GM19025 (cell line): Measurements from ENCODE around the gene LEAP2.

Source experiments
- ATAC-seq: cut with Tn5 transposase; IDR thresholded peaks from one replicate; pipeline ENCODE4 v1.9.1; 2021; ENCODE audit warnings: mild to moderate bottlenecking, low read depth, moderate library complexity; ENCODE audit not compliant: unreplicated experiment

Gene LEAP2

DNA sequence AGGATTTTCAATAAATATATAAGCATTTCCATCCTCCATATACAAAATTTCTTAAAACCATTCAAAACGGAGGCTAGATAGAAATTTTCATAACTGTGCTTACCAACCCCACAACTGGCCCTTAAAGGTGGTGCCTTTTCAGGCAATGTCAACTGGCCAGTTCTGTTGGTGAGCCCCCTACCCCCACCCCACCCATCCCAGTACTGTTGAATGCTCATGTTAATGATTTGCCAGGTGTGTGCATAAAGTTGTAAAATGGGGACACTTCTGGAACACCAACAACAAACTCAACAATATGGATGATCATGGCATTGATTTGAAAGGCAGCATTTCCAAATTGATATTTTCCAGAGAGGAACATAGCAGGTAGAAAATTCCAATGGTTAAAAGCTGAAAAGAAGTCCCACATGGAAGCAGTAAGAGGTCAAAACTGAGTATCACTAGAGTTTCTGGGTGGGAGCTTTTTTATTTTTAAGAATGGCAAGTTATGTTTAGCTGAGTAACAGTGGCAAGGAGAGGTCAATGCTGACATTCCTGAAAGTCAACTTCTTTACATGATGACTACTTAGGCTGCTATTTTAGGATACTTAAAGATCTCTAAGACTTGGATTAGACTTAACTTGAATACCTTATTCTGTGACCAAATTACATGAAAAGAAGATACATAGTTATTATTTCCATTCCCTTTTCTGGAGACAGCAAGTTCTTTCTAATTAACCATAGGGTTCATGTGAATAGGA is 2.7 kb downstream of the LEAP2 start:
- no peak for ATAC-seq

DNA sequence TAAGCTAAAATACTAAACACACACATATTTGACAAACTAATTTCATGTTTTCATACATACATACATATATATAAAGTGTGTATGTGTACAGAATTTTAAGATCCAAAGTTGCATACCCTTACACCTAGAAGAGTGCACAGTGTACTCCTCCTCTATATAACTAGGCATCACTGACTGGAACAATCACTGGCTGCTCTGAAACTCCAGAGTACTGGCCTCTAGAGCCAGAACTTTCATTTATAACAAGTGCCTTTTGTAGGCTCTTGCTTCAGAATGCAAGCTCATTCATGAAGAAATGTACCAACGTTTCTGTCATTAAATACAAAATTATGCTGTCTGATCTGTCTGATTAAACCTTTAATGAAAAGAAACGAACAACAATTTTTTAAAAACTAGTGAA is 4.0 kb downstream of the LEAP2 start:
- no peak for ATAC-seq

DNA sequence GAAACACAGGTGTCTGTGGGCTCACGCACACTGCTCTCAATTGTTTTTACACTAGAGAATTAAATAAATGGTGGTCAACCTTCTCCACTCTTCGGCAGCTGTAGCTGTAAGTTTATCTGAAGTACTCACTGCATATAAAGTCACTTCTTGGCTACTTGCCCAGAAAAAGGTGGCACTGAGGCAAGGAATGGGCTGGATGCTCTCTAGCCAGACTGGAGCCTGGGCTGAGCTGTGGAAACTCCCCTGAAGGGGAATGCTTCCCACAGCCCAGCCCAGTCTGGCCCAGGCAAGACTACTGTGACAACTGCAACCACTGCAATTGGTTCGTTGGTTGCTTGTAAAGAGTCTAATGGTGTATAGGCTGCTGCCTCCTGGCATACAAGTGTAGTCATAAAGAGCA is 4.5 kb downstream of the LEAP2 start:
- ATAC-seq: no peak

DNA sequence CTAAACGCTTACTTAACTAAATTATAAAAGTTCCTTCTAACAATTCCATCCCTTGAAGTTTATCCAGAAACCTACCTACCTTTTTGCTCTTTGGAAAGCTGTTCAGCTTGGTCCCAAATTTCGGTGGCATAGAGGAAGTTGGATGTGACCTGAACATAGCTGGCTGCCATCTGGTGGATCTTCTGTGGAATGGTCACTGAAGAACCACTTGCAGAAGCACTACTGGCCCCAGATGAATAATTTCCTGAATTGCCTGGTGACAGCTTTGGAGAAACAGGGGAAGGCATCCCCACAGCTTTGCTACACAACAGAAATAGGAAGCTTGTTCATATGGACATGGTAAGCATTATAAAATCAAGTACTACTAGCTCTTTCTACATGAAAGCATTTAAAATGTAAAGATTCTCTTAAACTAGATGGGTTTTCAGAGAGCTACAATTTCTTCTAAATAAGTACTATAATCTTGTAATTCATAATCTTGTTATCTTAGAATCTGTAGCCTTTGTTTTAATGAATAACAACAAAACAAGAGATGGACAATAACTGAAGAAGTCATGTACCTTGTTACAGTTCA is 9.9 kb downstream of the LEAP2 start:
- no peak for ATAC-seq

DNA sequence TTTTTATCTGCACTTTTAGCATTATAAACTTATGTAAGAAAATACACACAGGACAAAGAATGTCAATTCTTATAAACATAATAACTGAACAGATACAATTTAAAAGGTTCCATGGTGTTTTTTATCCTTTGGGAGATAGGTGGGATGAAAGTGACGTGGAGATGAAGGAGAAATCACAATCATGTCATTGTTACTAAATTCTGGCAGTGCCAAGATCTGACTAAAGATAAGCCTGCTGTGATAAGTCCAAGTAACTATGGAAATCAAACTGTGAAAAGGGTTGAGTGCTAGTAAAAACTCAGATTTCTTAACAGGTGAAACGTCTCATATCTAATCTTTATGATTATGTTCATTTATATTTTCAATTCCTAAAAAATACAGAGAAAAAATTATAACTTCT is 11.1 kb downstream of the LEAP2 start:
- no peak for ATAC-seq

DNA sequence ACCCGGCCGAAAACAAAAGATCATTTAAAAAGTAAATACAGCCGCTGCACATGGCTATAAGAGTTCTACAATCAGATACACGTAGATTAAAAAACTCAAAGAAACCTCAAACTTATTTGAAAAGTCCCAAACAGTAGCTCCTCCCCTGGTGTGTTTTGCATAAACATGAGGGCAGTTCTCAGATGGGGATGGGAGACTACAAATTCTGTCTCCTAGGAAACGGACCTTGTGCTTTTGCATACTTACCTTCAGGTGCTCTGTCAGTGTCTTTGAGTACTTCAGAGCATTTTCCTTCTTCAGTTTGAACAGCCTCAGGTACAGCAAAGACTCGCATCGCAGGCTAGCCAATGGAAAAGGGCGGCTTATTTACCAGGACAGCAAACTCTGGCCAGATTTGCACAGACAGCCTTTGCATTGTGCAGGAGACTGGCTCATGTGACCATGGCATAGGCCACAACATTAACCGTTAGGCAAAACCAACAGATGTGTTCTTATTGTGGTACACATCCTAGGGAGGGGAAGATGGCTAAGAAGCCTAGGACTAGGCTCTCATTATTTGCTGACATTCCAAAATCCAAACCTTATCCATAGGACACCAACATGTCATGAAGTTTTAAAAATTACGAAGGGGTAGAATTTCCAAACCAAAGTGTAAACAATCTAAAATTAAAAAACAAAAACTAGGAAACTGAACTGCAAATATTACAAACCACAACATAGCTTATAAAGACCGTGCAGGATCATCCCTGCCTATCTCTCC is 12.8 kb downstream of the LEAP2 start:
- no peak for ATAC-seq

DNA sequence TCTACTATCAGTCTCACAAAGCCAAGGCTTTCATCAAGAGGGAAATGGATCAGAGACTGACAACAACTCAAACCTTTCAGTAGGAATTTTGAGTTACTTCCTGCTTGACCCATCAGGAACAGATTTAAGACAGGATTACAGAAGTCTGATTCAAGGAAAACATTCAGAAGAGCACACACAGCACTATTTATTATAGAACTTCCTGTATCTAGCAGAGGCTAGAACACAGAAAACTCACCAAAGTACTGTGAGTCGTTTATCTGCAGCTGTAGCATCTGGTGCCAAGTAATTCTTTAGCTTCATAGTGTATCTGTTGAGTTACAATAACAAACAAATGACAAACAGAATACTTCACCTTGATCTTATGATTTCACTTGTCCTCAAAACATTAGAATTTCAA is 13.8 kb downstream of the LEAP2 start:
- ATAC-seq: no peak

DNA sequence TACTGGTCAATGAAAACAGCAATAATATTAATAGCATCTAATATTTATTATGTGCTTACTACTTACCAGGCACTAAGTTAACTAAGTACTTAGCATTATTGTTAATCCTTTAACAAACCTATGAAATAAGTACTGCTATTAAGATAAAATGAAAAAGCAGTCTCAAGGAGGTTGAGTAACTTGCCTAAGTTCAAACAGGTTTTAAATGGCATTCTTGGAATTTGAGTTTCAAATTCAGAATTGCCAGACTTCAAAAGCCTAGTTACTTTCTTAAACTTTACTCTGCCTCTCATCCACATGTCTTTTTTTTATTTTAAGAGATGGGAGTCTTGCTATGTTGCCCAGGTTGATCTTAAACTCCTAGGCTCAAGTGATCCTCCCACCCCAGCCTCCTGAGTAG is 16.0 kb downstream of the LEAP2 start:
- no peak for ATAC-seq

DNA sequence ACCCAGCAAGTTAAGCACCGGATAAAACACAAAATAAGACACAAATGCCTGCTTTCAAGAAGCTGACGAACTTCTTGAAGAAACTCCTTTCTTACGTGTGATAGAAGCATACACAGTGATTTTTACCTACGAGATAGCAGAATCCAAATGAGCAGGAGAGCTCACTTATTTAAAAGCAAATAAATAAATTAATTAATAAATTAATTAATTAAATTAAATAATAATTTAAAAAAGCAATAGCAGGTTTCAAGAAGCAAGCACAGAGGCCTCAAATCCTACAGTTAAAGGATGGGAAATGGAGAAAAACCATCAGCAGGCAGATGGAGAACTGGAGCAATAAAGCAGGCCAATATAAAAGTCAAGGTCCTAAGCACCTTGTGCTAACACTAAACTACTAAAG is 17.3 kb downstream of the LEAP2 start:
- ATAC-seq: no peak

DNA sequence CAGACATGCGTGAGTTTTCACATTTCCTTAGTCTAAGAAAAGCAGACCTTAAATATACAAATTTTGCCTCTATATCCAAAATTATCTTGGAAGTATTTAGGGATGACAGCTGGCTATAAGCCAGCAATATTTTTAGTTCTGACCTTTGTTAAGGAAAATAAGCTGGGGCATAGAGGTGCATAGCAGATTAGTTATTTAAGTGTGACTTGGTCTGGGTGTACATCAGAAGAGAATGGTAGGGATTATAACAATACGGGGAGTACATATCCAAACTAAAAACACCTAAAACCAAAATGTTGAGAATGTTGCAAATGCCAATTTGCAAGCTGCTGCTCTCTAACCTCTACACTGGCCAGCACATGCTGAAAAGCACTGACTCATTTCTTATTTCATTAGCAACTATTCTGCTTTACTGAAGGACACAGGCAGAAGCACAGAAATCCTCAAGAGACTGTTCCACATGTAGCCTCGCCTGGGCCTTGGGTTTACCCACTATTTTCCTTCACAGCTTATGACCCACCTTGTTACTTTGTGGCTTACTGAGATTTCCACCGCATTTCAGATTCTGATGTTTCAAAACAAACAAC is 22.3 kb downstream of the LEAP2 start:
- no peak for ATAC-seq

DNA sequence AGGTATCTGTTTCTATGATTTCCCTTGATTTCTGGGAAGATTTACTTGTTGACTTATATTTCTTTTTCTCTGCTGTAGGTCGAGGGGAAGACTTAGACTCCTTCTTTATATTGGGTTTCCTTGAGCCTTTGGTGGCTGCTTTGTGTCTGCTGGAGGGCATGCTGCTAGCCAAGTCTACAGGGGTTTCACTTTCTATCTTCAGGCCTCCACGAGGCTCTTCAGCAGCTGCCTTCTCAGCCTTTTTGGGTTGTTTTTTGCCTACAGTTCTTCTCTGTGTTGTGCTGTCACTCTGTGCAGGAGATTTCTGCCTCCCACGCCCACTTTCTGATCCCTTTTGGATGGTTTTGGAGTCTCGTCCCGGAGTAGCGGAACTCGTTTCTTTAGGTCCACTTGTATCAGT is 23.2 kb downstream of the LEAP2 start:
- no peak for ATAC-seq

DNA sequence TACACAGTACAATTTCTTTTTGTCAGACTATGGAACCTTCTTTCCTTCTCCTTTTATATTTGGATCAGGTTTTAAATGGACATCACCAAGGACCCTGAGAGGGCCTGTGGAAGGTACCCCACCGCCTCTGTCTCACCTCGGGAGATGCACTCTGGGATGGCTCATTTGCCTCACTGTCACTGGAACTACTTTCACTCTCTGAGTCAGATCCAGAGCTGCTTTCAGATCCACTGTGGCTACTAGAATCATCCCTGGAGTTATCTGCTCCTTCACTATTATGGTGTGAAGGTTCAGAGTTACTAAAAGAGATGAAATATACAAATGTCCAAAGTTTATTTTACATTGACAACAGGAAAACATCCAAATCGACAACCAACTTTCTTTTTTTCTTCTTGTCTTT is 24.6 kb downstream of the LEAP2 start:
- no peak for ATAC-seq

DNA sequence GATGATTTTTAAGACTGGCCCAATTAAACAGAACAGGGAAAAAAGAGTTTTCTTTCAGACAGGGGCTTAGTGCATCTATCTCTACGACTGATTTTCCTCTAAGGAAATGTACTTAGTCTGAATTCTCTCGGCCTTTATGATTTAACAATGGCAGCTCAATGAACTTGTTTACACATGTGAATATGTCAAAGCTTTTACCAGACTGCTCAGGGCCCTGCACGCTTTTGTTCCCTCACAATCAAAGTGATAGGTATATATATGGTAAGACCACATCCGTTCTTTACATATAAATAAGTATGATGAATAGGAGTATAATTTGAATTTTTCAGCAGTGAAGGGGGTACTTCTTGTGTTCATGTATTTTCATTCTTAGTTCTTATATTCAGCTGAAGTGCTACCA is 27.6 kb downstream of the LEAP2 start:
- no peak for ATAC-seq

DNA sequence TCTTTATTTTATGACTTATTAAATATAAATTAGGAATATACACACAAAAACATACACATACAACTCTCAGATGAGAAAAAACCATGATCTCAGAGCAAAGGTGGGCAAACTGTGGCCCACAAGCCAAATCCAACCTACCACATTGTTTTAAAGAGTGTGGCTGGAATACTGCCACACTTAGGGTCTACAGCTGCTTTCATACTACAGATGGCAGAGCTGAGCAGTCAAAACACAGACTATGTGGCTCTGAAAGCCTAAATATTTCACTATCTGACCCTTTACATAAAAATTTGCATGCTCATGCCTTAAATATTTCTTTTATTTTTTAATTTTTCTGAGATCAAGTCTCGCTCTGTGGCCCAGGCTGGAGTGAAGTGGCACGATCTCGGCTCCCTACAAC is 28.3 kb downstream of the LEAP2 start:
- ATAC-seq: no peak

DNA sequence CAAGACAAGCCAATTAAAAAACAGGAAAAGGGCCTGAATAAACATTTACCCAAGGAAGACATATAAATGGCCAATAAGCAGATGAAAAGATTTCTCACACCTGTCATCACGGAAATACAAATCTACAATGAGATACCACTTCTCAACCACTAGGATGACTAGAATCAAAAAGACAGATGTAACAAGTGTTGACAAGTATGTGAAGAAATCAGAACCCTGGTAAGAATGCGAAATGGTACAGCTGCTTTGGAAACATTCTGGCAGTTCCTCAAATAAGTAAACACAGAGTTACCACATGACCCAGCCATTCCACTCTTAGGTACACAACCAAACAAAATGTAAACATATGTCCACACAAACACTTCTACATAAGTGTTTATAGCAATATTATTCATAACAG is 32.5 kb downstream of the LEAP2 start:
- no peak for ATAC-seq

DNA sequence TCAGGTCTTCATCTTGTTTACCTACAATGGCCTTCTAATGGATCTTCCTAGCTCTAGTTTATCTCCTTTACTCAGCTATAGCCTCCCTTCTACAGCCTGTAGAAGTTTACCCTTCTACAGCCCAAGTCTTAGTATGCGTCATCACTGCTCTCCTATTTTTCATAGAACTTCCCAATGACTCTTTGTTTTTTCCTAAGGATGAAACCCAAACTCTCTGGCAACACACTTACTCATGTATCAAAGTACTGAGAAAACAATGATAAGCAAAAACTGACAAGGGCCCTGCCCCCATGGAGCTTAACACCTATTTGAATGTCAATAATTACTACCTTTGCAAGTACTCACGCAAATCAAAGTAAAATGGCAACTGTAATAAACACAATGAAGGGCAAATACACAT is 33.7 kb downstream of the LEAP2 start:
- no peak for ATAC-seq

DNA sequence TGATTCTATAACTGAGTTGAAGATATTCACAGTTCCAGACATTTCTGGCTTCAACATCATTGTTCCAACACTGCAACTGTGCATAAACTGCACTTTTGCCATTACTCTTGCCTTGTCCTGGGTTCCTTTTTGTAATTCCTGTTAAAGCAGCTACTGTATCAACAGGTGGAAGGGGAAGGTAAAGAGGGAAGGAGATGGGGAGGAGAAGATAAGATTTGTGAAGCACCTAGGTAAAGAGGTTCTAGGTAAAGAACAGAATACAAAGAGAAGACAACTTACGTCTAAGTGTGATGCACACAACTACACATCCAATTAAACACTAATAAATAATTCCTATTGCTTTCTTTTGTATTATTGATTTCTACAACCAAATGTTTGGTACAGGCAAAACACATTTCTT is 36.2 kb downstream of the LEAP2 start:
- no peak for ATAC-seq

DNA sequence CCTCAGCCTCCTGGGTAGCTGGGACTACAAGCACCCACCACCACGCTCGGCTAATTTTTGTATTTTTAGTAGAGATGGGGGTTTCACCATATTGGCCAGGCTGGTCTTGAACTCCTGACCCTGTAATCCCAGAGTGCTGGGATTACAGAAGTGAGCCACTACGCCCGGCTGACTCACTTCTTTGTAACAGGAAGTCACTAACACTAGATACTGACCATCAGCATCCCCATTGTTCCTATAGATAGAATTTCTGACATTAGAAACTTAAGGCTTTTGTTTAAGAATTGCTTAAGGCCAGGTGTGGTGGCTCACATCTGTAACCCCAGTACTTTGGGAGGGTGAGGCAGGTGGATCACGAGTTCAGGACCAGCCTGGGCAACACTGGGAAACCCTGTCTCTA is 42.2 kb downstream of the LEAP2 start:
- no peak for ATAC-seq

DNA sequence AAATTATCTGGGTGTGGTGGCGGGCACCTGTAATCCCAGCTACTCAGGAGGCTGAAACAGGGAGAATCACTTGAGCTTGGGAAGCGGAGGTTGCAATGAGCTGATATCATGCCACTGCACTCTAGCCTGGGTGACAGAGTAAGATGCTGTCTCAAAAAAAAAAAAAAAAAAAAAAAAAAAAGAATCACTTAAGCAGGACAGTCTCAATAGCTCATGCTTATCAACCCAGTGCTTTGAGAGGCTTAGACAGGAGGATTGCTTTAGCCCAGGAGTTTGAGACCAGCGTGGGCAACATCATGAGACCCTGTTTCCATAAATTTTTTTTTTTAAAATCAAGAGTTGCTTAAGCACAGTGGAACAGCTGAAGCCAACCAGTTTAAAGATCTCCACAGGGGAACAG is 42.6 kb downstream of the LEAP2 start:
- ATAC-seq: no peak
